A549 (cell line): ENCODE measurements around the gene SEMA3E. TPM values are rescaled to one million over a fixed set of nuclear protein-coding genes. Genes with fewer than 3 reads are reported as not detected.

ENCODE experiments used
- ATAC-seq, 2 experiments: fragments of 200-7000 bp in 1 of 2; fragments of >200 bp in 1 of 2; cut with Nextera tagmentation in 1 of 2; cut with Tn5 transposase in 1 of 2; 3 replicates each; pipeline versions ENCODE4 v1.8.0 to v1.9.1; 2018 to 2020; ENCODE audit warnings: mild to moderate bottlenecking in 1 of 2, moderate library complexity in 1 of 2
- CTCF ChIA-PET: fragments of 300-600 bp; sonication (Branson Sonifier 250); formaldehyde crosslinking; extraction: SDS; loops from one replicate; lab custom pipeline; 2021; ENCODE audit warnings: antibody characterized with exemption, inconsistent platforms; lab: Yijun Ruan, JAX
- POLR2A ChIA-PET: fragments of 350-600 bp; formaldehyde crosslinking; extraction: SDS; loops from one replicate; lab custom pipeline; 2021; ENCODE audit warnings: antibody characterized with exemption, inconsistent platforms; lab: Yijun Ruan, JAX
- DNase-seq, 2 experiments: peaks; one replicate each; pipeline versions ENCODE4 v3.0.0 to v3.0.0-alpha.2; 2011 to 2016; ENCODE audit warnings: low read depth in 1 of 2, low spot score in 1 of 2
- FAIRE-seq: peaks from 2 replicates; lab custom pipeline; 2011; peaks lifted over from hg19 to GRCh38; lab: Jason Lieb, UNC
- H3K27ac ChIP-seq, 2 experiments: fragments of >200 bp; sonication (Bioruptor Twin); formaldehyde crosslinking; 3 replicates each; pipeline ENCODE4 v1.5.1; 2016 to 2017
- H3K4me1 ChIP-seq: fragments of >200 bp; sonication (Bioruptor Twin); formaldehyde crosslinking; 3 replicates; pipeline ENCODE4 v1.6.1; 2016
- H3K4me2 ChIP-seq: fragments of >200 bp; sonication (Bioruptor Twin); formaldehyde crosslinking; 3 replicates; pipeline ENCODE4 v1.6.1; 2016
- H3K4me3 ChIP-seq: fragments of >200 bp; sonication (Bioruptor Twin); formaldehyde crosslinking; 3 replicates; pipeline ENCODE4 v1.5.1; 2016
- H3K9me3 ChIP-seq: fragments of >200 bp; sonication (Bioruptor Twin); formaldehyde crosslinking; 3 replicates; pipeline ENCODE4 v1.6.1; 2016
- BCL3 ChIP-seq: fragments of >200 bp; sonication (Bioruptor Twin); formaldehyde crosslinking; IDR thresholded peaks from 3 replicates; pipeline ENCODE4 v1.6.1; 2016
- CEBPB ChIP-seq, 2 experiments: fragments of >200 bp in 1 of 2; sonication (Bioruptor Twin) in 1 of 2; formaldehyde crosslinking in 1 of 2; IDR thresholded peaks; 2 replicates each; pipeline ENCODE4 v1.6.1; 2012 to 2016
- E2F6 ChIP-seq: IDR thresholded peaks from 2 replicates; pipeline ENCODE4 v1.6.1; 2012; ENCODE audit warnings: low read depth, borderline replicate concordance
- EP300 ChIP-seq, 2 experiments: fragments of >200 bp; sonication (Bioruptor Twin); formaldehyde crosslinking; IDR thresholded peaks; 2 replicates in 1 of 2; 3 replicates in 1 of 2; pipeline ENCODE4 v1.6.1; 2016 to 2017
- ESRRA ChIP-seq: fragments of 150-350 bp; IDR thresholded peaks from 2 replicates; pipeline ENCODE4 v1.6.1; 2014; ENCODE audit warnings: mild to moderate bottlenecking, low read length, borderline replicate concordance
- FOSB ChIP-seq: fragments of 250-450 bp; sonication (Bioruptor Pico); IDR thresholded peaks from 2 replicates; pipeline ENCODE4 v1.5.0; 2020; ENCODE audit warnings: mild to moderate bottlenecking, moderate library complexity
- FOSL2 ChIP-seq, 2 experiments: fragments of 450-650 bp in 1 of 2; fragments of >200 bp in 1 of 2; sonication (Bioruptor Twin) in 1 of 2; formaldehyde crosslinking; IDR thresholded peaks; 2 replicates each; pipeline versions ENCODE4 v1.5.0 to v1.6.1; 2016 to 2020; ENCODE audit warnings: mild to moderate bottlenecking in 1 of 2, moderate library complexity in 1 of 2
- GATA3 ChIP-seq: IDR thresholded peaks from 2 replicates; pipeline ENCODE4 v1.6.1; 2012; ENCODE audit warnings: borderline replicate concordance
- HOXA7 ChIP-seq: fragments of 250-450 bp; sonication (Bioruptor Pico); IDR thresholded peaks from 2 replicates; pipeline ENCODE4 v1.5.0; 2020; ENCODE audit warnings: mild to moderate bottlenecking, moderate library complexity
- HOXB13 ChIP-seq: fragments of 250-450 bp; sonication (Bioruptor Pico); IDR thresholded peaks from 2 replicates; pipeline ENCODE4 v1.5.0; 2020; ENCODE audit warnings: low read depth, mild to moderate bottlenecking, moderate library complexity
- JUN ChIP-seq, 2 experiments: fragments of >200 bp; sonication (Bioruptor Twin); formaldehyde crosslinking; IDR thresholded peaks; 2 replicates in 1 of 2; 3 replicates in 1 of 2; pipeline ENCODE4 v1.6.1; 2016 to 2017
- JUNB ChIP-seq: fragments of >200 bp; sonication (Bioruptor Twin); formaldehyde crosslinking; IDR thresholded peaks from 2 replicates; pipeline ENCODE4 v1.6.1; 2016
- KDM5A ChIP-seq: fragments of 200-600 bp; sonication (generic); IDR thresholded peaks from 2 replicates; pipeline ENCODE4 v1.6.1; 2016; ENCODE audit warnings: antibody characterized with exemption, mild to moderate bottlenecking
- MAFK ChIP-seq: fragments of 450-650 bp; IDR thresholded peaks from 2 replicates; pipeline ENCODE4 v1.6.1; 2014; ENCODE audit not compliant: partially characterized antibody
- MAX ChIP-seq: IDR thresholded peaks from 2 replicates; pipeline ENCODE4 v1.6.1; 2012
- MYC ChIP-seq: IDR thresholded peaks from 2 replicates; pipeline ENCODE4 v1.6.1; 2012; ENCODE audit warnings: mild to moderate bottlenecking, inconsistent platforms, low read length, improper control_type of control experiment, borderline replicate concordance
- NFE2L2 ChIP-seq: fragments of 150-350 bp; conservative IDR thresholded peaks from 2 replicates; pipeline ENCODE4 v1.6.1; 2014; ENCODE audit warnings: low read length
- NR3C1 ChIP-seq: fragments of >200 bp; sonication (Bioruptor Twin); formaldehyde crosslinking; IDR thresholded peaks from 3 replicates; pipeline ENCODE4 v1.6.1; 2017
- PBX3 ChIP-seq: IDR thresholded peaks from 2 replicates; pipeline ENCODE4 v1.6.1; 2012
- POLR2A ChIP-seq: IDR thresholded peaks from 2 replicates; pipeline ENCODE4 v1.6.1; 2012; ENCODE audit warnings: mild to moderate bottlenecking, low read length
- RAD21 ChIP-seq, 2 experiments: fragments of >200 bp in 1 of 2; sonication (Bioruptor Twin) in 1 of 2; formaldehyde crosslinking in 1 of 2; IDR thresholded peaks in 1 of 2; conservative IDR thresholded peaks in 1 of 2; 2 replicates in 1 of 2; 3 replicates in 1 of 2; pipeline ENCODE4 v1.6.1; 2012 to 2018; ENCODE audit warnings: inconsistent platforms in 1 of 2
- RCOR1 ChIP-seq: fragments of 150-350 bp; IDR thresholded peaks from 2 replicates; pipeline ENCODE4 v1.6.1; 2014; ENCODE audit warnings: antibody characterized with exemption, low read length, low read depth
- RNF2 ChIP-seq: fragments of 200-600 bp; sonication (generic); IDR thresholded peaks from 2 replicates; pipeline ENCODE4 v1.6.1; 2016; ENCODE audit warnings: low read depth, mild to moderate bottlenecking, antibody characterized with exemption, moderate library complexity, borderline replicate concordance
- SMC3 ChIP-seq: fragments of >200 bp; sonication (Bioruptor Twin); formaldehyde crosslinking; IDR thresholded peaks from 3 replicates; pipeline ENCODE4 v1.6.1; 2018; ENCODE audit warnings: inconsistent platforms
- TFCP2L1 ChIP-seq: fragments of 250-450 bp; sonication (Bioruptor Pico); IDR thresholded peaks from 2 replicates; pipeline ENCODE4 v1.5.0; 2021; ENCODE audit warnings: mild to moderate bottlenecking
- ZFP36 ChIP-seq: fragments of 450-650 bp; IDR thresholded peaks from 2 replicates; pipeline ENCODE4 v1.6.1; 2014; ENCODE audit warnings: borderline replicate concordance; ENCODE audit not compliant: partially characterized antibody
- ZNF302 ChIP-seq: fragments of 250-450 bp; sonication (Bioruptor Pico); IDR thresholded peaks from 2 replicates; pipeline ENCODE4 v1.9.0; 2021; ENCODE audit warnings: inconsistent platforms, mild to moderate bottlenecking, moderate library complexity
- ZSCAN20 ChIP-seq: fragments of 250-450 bp; sonication (Bioruptor Pico); IDR thresholded peaks from 2 replicates; pipeline ENCODE4 v1.8.0; 2022; ENCODE audit warnings: mild to moderate bottlenecking, moderate library complexity
- WGBS: methylation state at CpG from one replicate; pipeline ENCODE4 v1.1.6; 2017; ENCODE audit errors: missing lambda C conversion rate; 5-methylcytosine and 5-hydroxymethylcytosine counted together
- polyA plus RNA-seq, 4 experiments: library from polyadenylated mRNA; depleted of rRNA in 3 of 4; stranded (reverse); fragments of >200 nt; fragmentation: RNase III in 1 of 4; extraction: RNeasy Plus Mini Kit Qiagen cat#74134 plus additional on column Dnase treatment in 1 of 4; gene quantifications; 2 replicates in 3 of 4; 3 replicates in 1 of 4; pipeline ENCODE4 v1.2.3, GENCODE V29; 2011 to 2017
- TF ChIP-seq, protein P1 (sequence below): fragments of 250-450 bp; sonication (Bioruptor Pico); IDR thresholded peaks from 2 replicates; pipeline ENCODE4 v1.5.0; 2020; ENCODE audit warnings: low read depth, mild to moderate bottlenecking, moderate library complexity

The SEMA3E gene
- polyA plus RNA-seq, 2 of the 4 experiments (the other 2 are of a cell fraction), result 1.4 to 2.3 TPM

- H3K4me2 ChIP-seq, result peak overlapping the region; percentile 77
- H3K4me3 ChIP-seq, result no peak overlapping the region
- ChIA-PET CTCF (no interaction called here), POLR2A (no interaction called here)
- H3K4me1 ChIP-seq, result peaks cover 33% of the 10 kb centered on the region
- FAIRE-seq (no peak), DNase-seq (no peak), ATAC-seq (no peak)
- peak overlapping the region in 1 of 2 experiments; percentile 67; a peak in 2 of 6 replicates for H3K27ac ChIP-seq
- TF ChIP-seq MAFK (no peak), MYC (no peak), RNF2 (no peak), HOXB13 (CRISPR knock-in tag) (no peak), FOSL2 (IDR thresholded peaks at IDR 0.05) (no peak), FOSL2 (CRISPR knock-in tag; IDR thresholded peaks at IDR 0.05) (no peak), FOSB (CRISPR knock-in tag) (no peak), ZSCAN20 (no peak), RCOR1 (no peak), HOXA7 (no peak), BCL3 (no peak)
- TF ChIP-seq, protein P1, sequence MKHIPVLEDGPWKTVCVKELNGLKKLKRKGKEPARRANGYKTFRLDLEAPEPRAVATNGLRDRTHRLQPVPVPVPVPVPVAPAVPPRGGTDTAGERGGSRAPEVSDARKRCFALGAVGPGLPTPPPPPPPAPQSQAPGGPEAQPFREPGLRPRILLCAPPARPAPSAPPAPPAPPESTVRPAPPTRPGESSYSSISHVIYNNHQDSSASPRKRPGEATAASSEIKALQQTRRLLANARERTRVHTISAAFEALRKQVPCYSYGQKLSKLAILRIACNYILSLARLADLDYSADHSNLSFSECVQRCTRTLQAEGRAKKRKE, result no peak
- WGBS, result 96% methylated on average over 3 of the region's 3 CpGs
- no peaks in the 10 kb centered on the region for H3K9me3 ChIP-seq
Observed at GRCh38 chr7:83469491-83469890, 179.4 kb downstream of the SEMA3E start.

DNA sequence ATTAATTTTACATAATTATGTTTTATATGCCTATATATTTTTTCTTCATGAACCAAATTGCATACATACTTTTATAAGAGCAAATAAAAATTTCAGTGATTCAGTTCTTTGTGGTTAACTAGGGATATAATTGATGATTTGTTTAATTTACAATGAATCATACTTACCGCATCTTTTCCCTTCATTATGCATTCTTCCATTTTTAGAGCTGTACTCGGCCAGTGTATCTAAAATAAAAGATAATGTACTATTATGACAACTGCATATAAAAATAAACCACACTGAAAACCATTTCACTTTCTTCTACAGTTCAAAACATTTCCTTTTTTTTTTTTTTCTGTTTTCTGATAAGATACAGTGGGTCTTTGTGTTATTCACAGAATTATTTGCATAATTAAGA lies 179.9 kb downstream of the SEMA3E start:
- TF ChIP-seq FOSB (CRISPR knock-in tag), result no peak
- TF ChIP-seq FOSL2 (IDR thresholded peaks at IDR 0.05), result no peak
- 0 out of 2 replicates have a peak, but pooled peaks have one; percentile 17 for TF ChIP-seq FOSL2 (CRISPR knock-in tag; IDR thresholded peaks at IDR 0.05)
- Histone ChIP-seq H3K9me3 (no peaks in the 10 kb centered on the region), H3K4me2 (peak overlapping the region; percentile 77), H3K4me1 (peaks cover 33% of the 10 kb centered on the region), H3K27ac (peak overlapping the region in 1 of 2 experiments; percentile 67; a peak in 3 of 6 replicates), H3K4me3 (no peak overlapping the region)
- no peak for ATAC-seq
- no peak for FAIRE-seq
- DNase-seq, result no peak
- POLR2A ChIA-PET, result no interaction called here
- CTCF ChIA-PET, result no interaction called here
- WGBS, result 7% methylated on average over 2 of the region's 2 CpGs

GRCh38 chr7:83468251-83468739 lies 180.6 kb downstream of the SEMA3E start:
- DNase-seq (peak; percentile 84 to 96), ATAC-seq (peak; percentile 99), FAIRE-seq (peak; percentile 96)
- Histone ChIP-seq H3K27ac (peak overlapping the region; percentile 67 to 87), H3K9me3 (no peaks in the 10 kb centered on the region), H3K4me1 (peaks cover 33% of the 10 kb centered on the region), H3K4me3 (no peak overlapping the region), H3K4me2 (peak overlapping the region; percentile 77)
- TF ChIP-seq ZFP36 (no peak), GATA3 (peak; percentile 84; the same call in 1 of the 2 replicates), KDM5A (no peak), NFE2L2 (peak; percentile 98), RCOR1 (no peak), JUNB (peak; percentile 94), EP300 (IDR thresholded peaks at IDR 0.05) (peak in 1 of 2 experiments; percentile 58; a peak in 1 of 5 replicates), SMC3 (peak; percentile 13; the same call in 1 of the 3 replicates), JUN (IDR thresholded peaks at IDR 0.05) (peak; percentile 61 to 77; a peak in 3 of 5 replicates), MAFK (peak; percentile 100), CEBPB (IDR thresholded peaks at IDR 0.05) (peak in 1 of 2 experiments; percentile 45; a peak in 2 of 4 replicates), RNF2 (no peak), FOSL2 (IDR thresholded peaks at IDR 0.05) (peak; percentile 96), FOSL2 (CRISPR knock-in tag; IDR thresholded peaks at IDR 0.05) (peak; percentile 97), MAX (peak; percentile 84), PBX3 (peak; percentile 87), NR3C1 (no peak), POLR2A (no peak), ESRRA (no peak), ZNF302 (no peak), HOXA7 (no peak), BCL3 (no peak), E2F6 (no peak), TFCP2L1 (CRISPR knock-in tag) (no peak), RAD21 (conservative IDR thresholded peaks at IDR 0.05 in 1 of 2, IDR thresholded peaks at IDR 0.05 in 1 of 2) (peak; percentile 39 to 50; a peak in 4 of 5 replicates)
- ChIA-PET POLR2A (no interaction called here), CTCF (interaction anchor here (1.0 kb wide), 1 partner anchor 13 kb away, joined by 4 read pairs; no protein-coding TSS in a partner anchor)
- WGBS, result 0% methylated on average over 2 of the region's 2 CpGs
